ENCODE results near the gene PDGFD.

DNA sequence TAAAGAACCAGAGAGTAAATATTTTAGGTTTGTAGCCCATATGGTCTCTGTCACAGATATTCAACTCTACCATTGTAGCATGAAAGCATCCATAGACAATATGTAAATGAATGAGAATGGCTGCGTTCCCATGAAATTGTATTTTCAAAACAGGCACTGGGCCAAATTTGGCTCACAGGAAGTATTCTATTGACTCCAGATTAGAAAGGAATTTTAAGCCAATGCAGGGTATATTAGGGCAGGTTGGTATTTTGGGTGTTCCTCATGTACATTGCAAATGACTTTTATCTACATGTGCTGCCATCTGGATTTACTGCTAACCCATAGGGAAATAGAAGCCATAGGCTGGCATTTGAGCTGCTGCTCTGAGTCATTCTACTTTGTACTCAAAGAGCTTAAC lies 35.1 kb upstream of the PDGFD start:
- TF ChIP-seq BHLHE40 (IDR thresholded peaks at IDR 0.05; ENCODE audit: borderline replicate concordance) (no peak), FOXM1 (IDR thresholded peaks at IDR 0.05; ENCODE audit: borderline replicate concordance) (no peak), SP1 (IDR thresholded peaks at IDR 0.05) (no peak), SUZ12 (IDR thresholded peaks at IDR 0.05) (no peak), ARNT (IDR thresholded peaks at IDR 0.05) (no peak), ELF4 (IDR thresholded peaks at IDR 0.05) (no peak), CTBP1 (IDR thresholded peaks at IDR 0.05; ENCODE audit: borderline replicate concordance) (no peak), TARDBP (IDR thresholded peaks at IDR 0.05) (no peak), FOXA1 (IDR thresholded peaks at IDR 0.05) (no peak), ZNF384 (IDR thresholded peaks at IDR 0.05) (no peak), L3MBTL2 (conservative IDR thresholded peaks at IDR 0.05) (no peak), HDGF (IDR thresholded peaks at IDR 0.05; ENCODE audit: borderline replicate concordance) (no peak), FOXK2 (IDR thresholded peaks at IDR 0.05) (no peak)
- TF ChIP-seq, protein P1, sequence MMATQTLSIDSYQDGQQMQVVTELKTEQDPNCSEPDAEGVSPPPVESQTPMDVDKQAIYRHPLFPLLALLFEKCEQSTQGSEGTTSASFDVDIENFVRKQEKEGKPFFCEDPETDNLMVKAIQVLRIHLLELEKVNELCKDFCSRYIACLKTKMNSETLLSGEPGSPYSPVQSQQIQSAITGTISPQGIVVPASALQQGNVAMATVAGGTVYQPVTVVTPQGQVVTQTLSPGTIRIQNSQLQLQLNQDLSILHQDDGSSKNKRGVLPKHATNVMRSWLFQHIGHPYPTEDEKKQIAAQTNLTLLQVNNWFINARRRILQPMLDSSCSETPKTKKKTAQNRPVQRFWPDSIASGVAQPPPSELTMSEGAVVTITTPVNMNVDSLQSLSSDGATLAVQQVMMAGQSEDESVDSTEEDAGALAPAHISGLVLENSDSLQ (IDR thresholded peaks at IDR 0.05), result no peak
